OCI-LY1 (cell line): Measurements from ENCODE around the gene ODAD3.

Experiments used
- H2AFZ ChIP-seq: fragments of 200-600 bp; sonication (generic), shearing (Covaris generic); 2 replicates; pipeline ENCODE4 v1.6.0; 2014; ENCODE audit warnings: antibody characterized with exemption, mild to moderate bottlenecking, low read length
- H3F3A ChIP-seq: fragments of 200-600 bp; sonication (generic), shearing (Covaris generic); 2 replicates; pipeline ENCODE4 v1.6.0; 2014; ENCODE audit warnings: mild to moderate bottlenecking, antibody characterized with exemption, low read length, moderate library complexity; ENCODE audit not compliant: insufficient read depth
- H3K27ac ChIP-seq: fragments of 200-600 bp; sonication (generic); 2 replicates; pipeline ENCODE4 v1.5.1; 2014; ENCODE audit warnings: low read length, mixed run types, mild to moderate bottlenecking, low read depth; ENCODE audit not compliant: poor library complexity, severe bottlenecking
- H3K27me3 ChIP-seq: fragments of 200-600 bp; sonication (generic); 2 replicates; pipeline ENCODE4 v1.6.0; 2014; ENCODE audit warnings: antibody characterized with exemption, mild to moderate bottlenecking, low read length, moderate library complexity; ENCODE audit not compliant: insufficient read depth
- H3K36me3 ChIP-seq: fragments of 200-600 bp; sonication (generic); 2 replicates; pipeline ENCODE4 v1.6.1; 2014; ENCODE audit warnings: mild to moderate bottlenecking, antibody characterized with exemption, low read length, moderate library complexity, mixed read lengths; ENCODE audit not compliant: insufficient read depth
- H3K4me1 ChIP-seq: fragments of 200-600 bp; sonication (generic); 2 replicates; pipeline ENCODE4 v1.5.1; 2014; ENCODE audit warnings: mild to moderate bottlenecking, low read length, moderate library complexity; ENCODE audit not compliant: insufficient read depth, severe bottlenecking
- H3K4me2 ChIP-seq: fragments of 200-600 bp; sonication (generic), shearing (Covaris generic); 2 replicates; pipeline ENCODE4 v1.6.1; 2014; ENCODE audit warnings: low read length
- H3K4me3 ChIP-seq: fragments of 200-600 bp; sonication (generic); 2 replicates; pipeline ENCODE4 v1.5.1; 2014; ENCODE audit warnings: low read length, low read depth, mild to moderate bottlenecking, mixed read lengths; ENCODE audit not compliant: poor library complexity, severe bottlenecking
- H3K79me2 ChIP-seq: fragments of 200-600 bp; shearing (Covaris generic); 2 replicates; pipeline ENCODE4 v1.6.1; 2016; ENCODE audit warnings: mixed run types, low read length, mixed read lengths; ENCODE audit not compliant: insufficient read depth
- H3K9ac ChIP-seq: fragments of 200-600 bp; sonication (generic), shearing (Covaris generic); 2 replicates; pipeline ENCODE4 v1.6.1; 2014; ENCODE audit warnings: mild to moderate bottlenecking, low read length, mixed read lengths
- H3K9me2 ChIP-seq: fragments of 200-600 bp; sonication (generic), shearing (Covaris generic); 2 replicates; pipeline ENCODE4 v1.6.1; 2014; ENCODE audit warnings: low read depth, mild to moderate bottlenecking, low read length, mixed read lengths
- H3K9me3 ChIP-seq: fragments of 200-600 bp; shearing (Covaris generic); 2 replicates; pipeline ENCODE4 v1.6.1; 2014; ENCODE audit warnings: low read length, mixed read lengths
- H4K20me1 ChIP-seq: fragments of 200-600 bp; sonication (generic), shearing (Covaris generic); 2 replicates; pipeline ENCODE4 v1.6.0; 2016; ENCODE audit warnings: mild to moderate bottlenecking, low read length; ENCODE audit not compliant: insufficient read depth
- EZH2 ChIP-seq: fragments of 200-600 bp; sonication (generic), shearing (Covaris generic); IDR thresholded peaks from 2 replicates; pipeline ENCODE4 v1.8.0; 2017; ENCODE audit warnings: borderline replicate concordance, mixed run types, mild to moderate bottlenecking, antibody characterized with exemption, low read length, moderate library complexity, mixed read lengths
- TF ChIP-seq, protein P1 (sequence below): fragments of 200-600 bp; sonication (generic), shearing (Covaris generic); IDR thresholded peaks from 2 replicates; pipeline ENCODE4 v1.5.1; 2017; ENCODE audit warnings: mild to moderate bottlenecking, antibody characterized with exemption, low read length, moderate library complexity, mixed read lengths

Gene ODAD3

DNA sequence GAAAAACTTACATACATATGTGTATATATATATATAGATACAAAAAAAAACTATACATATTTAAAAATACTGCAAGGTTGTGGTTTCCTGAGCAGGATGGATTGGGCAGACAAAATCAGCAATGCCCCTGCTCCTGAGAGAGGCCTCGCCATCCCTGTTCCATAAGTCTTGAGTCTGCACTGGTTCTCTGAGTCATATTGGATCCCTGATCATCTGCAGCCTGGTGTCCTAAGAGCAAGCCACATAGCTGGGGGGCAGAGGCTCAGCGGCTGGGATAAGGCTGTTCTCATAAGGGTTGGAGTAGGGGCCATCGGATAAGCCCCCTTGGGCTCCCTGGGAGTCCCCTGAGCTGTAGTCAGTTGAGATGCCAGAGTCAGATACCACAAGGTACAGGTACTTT, 57.2 kb downstream of the ODAD3 start:
- Histone ChIP-seq H3K27me3 (no peaks in the 10 kb centered on the region), H3K4me2 (no peak overlapping the region), H3K4me1 (peaks cover 48% of the 10 kb centered on the region), H2AFZ (no peak overlapping the region), H3K36me3 (peaks cover 14% of the 10 kb centered on the region; the same call in 1 of the 2 replicates), H3K4me3 (no peak overlapping the region), H4K20me1 (no peaks in the 10 kb centered on the region), H3K9me3 (no peaks in the 10 kb centered on the region), H3K9ac (no peak overlapping the region), H3K79me2 (no peaks in the 10 kb centered on the region), H3K27ac (peak overlapping the region; percentile 88), H3F3A (no peaks in the 10 kb centered on the region), H3K9me2 (no peaks in the 10 kb centered on the region)
- TF ChIP-seq, protein P1, sequence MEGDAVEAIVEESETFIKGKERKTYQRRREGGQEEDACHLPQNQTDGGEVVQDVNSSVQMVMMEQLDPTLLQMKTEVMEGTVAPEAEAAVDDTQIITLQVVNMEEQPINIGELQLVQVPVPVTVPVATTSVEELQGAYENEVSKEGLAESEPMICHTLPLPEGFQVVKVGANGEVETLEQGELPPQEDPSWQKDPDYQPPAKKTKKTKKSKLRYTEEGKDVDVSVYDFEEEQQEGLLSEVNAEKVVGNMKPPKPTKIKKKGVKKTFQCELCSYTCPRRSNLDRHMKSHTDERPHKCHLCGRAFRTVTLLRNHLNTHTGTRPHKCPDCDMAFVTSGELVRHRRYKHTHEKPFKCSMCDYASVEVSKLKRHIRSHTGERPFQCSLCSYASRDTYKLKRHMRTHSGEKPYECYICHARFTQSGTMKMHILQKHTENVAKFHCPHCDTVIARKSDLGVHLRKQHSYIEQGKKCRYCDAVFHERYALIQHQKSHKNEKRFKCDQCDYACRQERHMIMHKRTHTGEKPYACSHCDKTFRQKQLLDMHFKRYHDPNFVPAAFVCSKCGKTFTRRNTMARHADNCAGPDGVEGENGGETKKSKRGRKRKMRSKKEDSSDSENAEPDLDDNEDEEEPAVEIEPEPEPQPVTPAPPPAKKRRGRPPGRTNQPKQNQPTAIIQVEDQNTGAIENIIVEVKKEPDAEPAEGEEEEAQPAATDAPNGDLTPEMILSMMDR = no peak

DNA sequence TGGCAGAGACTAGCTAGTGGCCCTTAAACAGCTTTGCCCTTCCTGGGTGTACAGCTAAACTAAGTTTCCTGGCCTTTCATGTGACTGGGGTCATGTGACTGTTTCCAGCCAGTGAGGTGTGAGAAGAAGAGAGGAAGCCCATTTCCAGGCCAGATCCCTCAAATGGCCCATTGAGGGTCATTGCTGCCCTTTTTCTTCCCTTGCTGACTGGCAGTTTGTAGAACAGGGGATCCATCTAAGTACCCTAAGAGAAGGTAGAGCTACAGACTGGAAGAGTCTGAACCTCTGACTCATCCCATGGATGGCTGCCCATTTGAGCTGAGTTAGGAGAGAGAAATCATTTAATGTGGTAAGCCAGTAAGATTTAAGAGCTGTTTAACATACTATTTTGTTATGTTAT, 57.7 kb downstream of the ODAD3 start:
- H2AFZ ChIP-seq = no peak overlapping the region; the same call in 1 of the 2 replicates
- H3K4me2 ChIP-seq = peak overlapping the region; percentile 84
- H3K79me2 ChIP-seq = no peaks in the 10 kb centered on the region
- no peaks in the 10 kb centered on the region for H3K9me3 ChIP-seq
- H3K36me3 ChIP-seq = peaks cover 14% of the 10 kb centered on the region; the same call in 1 of the 2 replicates
- peaks cover 46% of the 10 kb centered on the region for H3K4me1 ChIP-seq
- H3K27me3 ChIP-seq = no peaks in the 10 kb centered on the region
- H3F3A ChIP-seq = no peaks in the 10 kb centered on the region
- H3K9ac ChIP-seq = peak overlapping the region; percentile 25; the same call in 1 of the 2 replicates
- H3K9me2 ChIP-seq = no peaks in the 10 kb centered on the region
- H4K20me1 ChIP-seq = no peaks in the 10 kb centered on the region
- no peak for TF ChIP-seq EZH2
- TF ChIP-seq, protein P1 = no peak
- peak overlapping the region; percentile 88 for H3K27ac ChIP-seq
- peak overlapping the region; percentile 64 for H3K4me3 ChIP-seq

DNA sequence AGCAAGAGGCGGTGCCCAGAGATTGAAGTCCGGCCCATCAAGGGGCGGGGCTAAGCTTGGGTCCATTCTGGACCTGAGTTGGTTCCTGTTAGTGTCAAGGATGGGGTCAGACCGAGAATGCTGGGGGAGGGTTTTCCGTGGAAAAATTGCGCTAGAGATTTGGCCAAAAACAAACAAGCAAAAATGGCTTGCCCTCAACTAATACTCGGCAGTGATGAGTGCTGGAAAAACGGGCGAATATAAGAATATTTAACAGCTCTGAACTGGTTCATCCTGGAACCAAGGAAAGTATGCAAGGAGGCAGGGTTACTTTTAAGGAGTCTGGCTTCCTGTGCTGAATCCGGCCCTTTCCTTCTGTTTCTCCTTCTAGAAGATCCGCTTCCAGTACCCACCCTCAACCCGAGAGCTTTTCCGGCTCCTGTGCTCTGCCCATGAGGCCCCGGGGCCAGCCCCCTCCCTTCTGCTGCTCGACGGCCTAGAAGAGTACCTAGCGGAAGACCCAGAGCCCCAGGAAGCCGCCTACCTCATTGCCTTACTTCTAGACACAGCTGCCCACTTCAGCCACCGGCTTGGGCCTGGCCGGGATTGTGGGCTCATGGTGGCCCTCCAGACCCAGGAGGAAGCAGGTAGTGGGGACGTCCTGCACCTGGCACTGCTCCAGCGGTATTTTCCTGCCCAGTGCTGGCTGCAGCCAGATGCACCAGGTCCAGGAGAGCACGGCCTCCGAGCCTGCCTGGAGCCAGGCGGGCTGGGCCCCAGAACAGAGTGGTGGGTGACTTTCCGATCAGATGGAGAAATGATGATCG, 59.6 kb downstream of the ODAD3 start:
- peaks cover 44% of the 10 kb centered on the region for H3K4me1 ChIP-seq
- H3K27ac ChIP-seq = peak overlapping the region; percentile 88
- no peaks in the 10 kb centered on the region for H3K9me3 ChIP-seq
- H3K9ac ChIP-seq = peak overlapping the region; percentile 83
- no peak overlapping the region for H2AFZ ChIP-seq
- H3K9me2 ChIP-seq = no peaks in the 10 kb centered on the region
- peak overlapping the region; percentile 84 for H3K4me2 ChIP-seq
- no peaks in the 10 kb centered on the region for H3K79me2 ChIP-seq
- H4K20me1 ChIP-seq = no peaks in the 10 kb centered on the region
- peak overlapping the region; percentile 64 for H3K4me3 ChIP-seq
- peaks cover 14% of the 10 kb centered on the region; the same call in 1 of the 2 replicates for H3K36me3 ChIP-seq
- TF ChIP-seq EZH2 = no peak
- TF ChIP-seq, protein P1 = no peak
- no peaks in the 10 kb centered on the region for H3F3A ChIP-seq
- H3K27me3 ChIP-seq = no peaks in the 10 kb centered on the region
